ENCODE measurements around the gene CYFIP1. TPM values are rescaled to one million over a fixed set of nuclear protein-coding genes. Genes with fewer than 3 reads are reported as not detected.

CYFIP1 gene
- polyA plus RNA-seq, 3 donors = 90.9 to 100 (median 95.8) TPM

- no peak for DNase-seq (ENCODE audit: extremely low read depth in 1 of 11, low read depth in 9 of 11, low spot score in 4 of 11)
These were observed 43.3 kb downstream of the CYFIP1 start for GRCh38 chr15:22936577-22937472.

DNA sequence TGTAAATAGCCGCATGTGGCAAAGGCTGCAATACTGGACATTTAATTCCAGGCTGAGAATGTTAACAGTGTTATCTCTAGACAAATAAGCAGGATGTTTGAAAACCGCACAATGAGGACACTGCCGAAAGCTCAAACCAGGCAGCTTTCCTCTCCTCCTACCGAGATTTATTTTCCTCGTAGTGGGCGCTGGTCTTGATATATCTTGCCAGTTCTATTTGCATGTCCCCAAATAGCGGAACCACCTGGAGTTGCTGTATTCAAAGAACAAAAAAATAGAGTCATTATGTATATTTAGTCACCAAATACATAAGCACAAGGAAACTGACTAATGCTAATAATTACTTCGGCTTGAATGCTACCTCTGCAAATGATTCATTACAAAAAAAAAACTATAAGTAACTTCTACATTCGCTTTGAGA lies 46.5 kb downstream of the CYFIP1 start:
- DNase-seq (ENCODE audit: extremely low read depth in 1 of 11, low read depth in 9 of 11, low spot score in 4 of 11) = no peak

DNA sequence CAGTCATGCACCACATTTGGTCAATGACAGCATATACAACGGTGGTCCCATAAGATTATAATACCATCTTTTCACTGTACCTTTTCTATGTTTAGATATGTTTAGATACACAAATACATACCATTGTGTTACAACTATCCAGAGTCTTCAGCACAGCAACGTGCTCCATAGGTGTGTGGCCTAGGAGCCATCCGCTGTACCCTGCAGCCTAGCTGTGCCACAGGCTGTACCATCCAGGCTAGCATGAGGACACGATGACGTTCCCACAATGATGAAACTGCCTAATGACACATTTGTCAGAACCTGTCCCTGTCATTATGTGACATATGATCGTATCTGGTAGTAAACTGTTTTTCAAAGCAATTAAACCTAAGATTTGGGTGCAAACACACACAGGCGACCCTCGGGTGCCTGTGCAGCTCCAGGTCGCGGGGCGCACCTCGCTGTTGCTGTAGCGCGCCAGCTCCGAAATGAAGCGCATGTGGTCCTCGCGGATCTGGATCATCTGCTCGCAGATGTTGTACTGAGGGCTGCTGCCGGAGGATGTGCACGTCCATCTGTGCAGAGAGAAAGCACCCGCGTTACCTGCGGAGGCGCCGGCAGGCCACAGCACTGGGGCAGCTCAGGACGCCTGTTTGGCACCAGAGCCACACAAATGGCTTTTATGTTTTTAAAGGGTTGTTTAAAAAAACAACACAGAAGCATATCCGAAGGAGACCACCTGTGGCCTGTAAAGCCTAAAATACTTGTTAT lies 48.2 kb downstream of the CYFIP1 start:
- no peak for DNase-seq (ENCODE audit: extremely low read depth in 1 of 11, low read depth in 9 of 11, low spot score in 4 of 11)

DNA sequence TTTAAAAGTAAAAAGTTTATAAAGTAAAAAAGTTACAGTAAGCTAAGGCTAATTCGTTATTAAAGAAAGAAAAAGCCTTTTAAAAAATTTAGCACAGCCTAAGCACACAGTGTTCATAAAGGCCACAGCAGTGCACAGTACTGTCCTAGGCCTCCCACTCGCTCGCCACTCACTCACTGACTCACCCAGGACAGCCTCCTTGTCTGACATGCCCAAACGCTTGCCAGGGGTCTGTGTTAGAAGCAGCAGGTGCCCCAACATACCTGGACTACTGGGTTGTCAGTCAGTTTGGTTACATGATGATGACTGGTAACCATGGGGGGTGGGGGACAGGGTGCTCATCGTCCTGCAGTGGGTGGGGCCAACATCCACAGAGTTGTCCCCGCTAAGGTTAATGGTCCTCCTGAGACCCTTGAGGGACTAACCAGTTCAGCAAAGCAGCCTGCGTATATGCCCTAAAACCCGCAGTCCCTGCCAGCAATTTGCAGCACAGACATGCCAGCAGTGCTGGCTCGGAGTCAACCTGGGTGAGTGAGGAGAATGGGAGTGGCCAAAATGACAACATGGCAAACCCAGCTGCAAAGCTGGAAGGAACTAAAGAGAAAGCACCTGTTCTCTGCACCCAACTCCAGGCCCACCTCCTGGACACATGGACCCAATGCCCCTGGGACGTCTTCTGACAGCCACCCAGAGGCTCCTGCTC lies 49.2 kb downstream of the CYFIP1 start:
- DNase-seq (ENCODE audit: extremely low read depth in 1 of 11, low read depth in 9 of 11, low spot score in 4 of 11) = no peak

DNA sequence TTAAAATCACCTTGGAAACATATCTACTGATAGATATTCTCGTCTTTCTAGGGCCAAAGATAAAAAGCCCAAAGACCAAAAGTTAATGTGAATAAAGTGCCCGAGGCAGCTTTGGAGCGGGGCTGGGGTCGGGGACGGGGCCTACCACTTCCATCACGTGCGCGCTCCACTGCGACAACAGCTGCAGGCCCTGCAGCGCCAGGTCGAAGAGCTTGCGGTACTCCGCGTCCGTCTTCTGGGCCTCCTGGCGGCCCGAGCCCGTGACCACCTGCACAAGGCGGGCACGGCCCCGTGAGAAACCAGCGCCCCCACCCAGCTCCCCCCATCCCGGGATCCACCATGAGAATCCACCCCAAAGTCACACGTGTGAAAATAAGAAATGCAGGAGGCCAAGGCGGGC lies 52.4 kb downstream of the CYFIP1 start:
- no peak for DNase-seq (ENCODE audit: extremely low read depth in 1 of 11, low read depth in 9 of 11, low spot score in 4 of 11)

DNA sequence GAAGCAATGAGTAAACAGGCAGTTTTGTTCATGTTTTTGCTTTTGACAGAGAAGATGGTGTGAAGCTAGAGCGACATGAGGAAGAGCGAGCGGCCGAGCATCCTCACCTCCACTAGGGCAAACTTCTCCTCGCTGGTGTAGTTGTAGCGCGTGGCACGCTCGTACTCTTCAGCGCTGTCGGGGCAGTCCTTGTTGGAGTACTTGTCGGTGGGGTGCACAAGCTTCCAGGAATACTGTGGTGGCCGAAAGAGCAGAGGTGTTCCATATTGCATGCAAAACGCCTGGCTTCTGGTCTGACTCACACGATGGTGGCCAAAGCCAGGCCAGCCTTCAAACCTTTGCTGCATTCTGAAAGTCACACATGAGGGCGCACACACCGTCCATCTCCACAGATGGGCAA lies 54.3 kb downstream of the CYFIP1 start:
- no peak for DNase-seq (ENCODE audit: extremely low read depth in 1 of 11, low read depth in 9 of 11, low spot score in 4 of 11)

DNA sequence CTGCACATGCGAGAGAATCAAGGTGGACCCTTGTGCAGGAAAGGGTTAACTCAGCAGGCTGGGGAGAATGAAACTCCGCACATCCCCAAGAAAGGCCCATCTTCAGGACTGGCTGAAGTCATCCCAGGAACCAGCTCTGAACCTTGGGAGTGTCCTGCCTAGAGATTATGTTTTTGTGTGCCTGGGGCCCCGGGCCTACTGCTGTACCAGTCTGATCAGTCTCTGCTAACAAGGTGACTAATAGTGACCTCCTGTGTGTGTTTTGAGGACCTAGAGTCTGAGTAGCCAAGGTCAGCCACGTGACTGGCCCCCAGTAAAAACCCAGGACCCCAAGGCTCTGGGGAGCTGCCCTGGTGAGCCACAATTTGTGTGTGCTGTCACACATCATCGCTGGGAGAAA lies 58.2 kb downstream of the CYFIP1 start:
- no peak for DNase-seq (ENCODE audit: extremely low read depth in 1 of 11, low read depth in 9 of 11, low spot score in 4 of 11)

DNA sequence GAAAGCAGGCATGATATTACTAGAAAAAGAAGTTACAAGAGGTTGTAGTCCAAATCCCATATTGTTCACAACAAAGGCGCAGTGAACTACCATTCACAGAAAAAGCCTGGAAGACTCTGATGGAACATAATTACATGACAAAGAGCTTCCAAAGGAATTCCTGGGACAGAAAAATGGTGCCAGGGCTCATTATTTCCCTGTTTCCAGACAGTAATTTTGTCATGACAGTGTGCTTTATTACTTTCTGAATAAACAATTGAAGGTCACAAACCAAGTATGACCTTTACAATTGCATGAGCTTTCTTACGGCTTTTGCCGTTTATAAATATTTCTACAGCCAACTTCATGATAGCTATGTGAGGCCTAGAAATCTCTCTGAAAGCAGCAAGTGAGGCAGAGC lies 61.0 kb downstream of the CYFIP1 start:
- DNase-seq (ENCODE audit: extremely low read depth in 1 of 11, low read depth in 9 of 11, low spot score in 4 of 11) = no peak

DNA sequence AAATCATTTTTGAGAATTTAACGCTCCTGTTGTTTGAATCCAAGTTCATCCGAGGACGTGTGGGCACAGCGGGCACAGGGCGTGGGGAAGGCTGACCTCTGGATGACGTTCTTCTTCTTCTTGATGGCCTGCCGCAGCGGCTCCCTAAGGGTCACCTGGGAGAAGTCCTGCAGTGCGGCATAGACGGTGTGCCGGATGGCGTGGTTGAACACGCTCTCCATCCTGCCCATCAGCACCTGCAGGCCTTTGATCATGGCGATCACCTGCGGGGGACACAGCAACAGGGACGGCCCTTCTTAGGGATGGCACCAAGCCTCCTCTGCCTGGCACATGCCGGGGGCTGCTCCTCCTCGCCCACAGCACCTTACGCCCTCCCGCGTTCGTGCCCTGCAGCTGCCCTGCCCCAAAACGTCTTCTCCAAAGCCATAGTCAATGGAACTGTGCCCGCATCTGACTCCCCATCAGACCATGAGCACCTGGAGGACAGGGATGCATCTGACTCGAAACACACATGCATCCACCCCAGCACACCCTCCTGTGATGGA lies 61.5 kb downstream of the CYFIP1 start:
- no peak for DNase-seq (ENCODE audit: extremely low read depth in 1 of 11, low read depth in 9 of 11, low spot score in 4 of 11)

DNA sequence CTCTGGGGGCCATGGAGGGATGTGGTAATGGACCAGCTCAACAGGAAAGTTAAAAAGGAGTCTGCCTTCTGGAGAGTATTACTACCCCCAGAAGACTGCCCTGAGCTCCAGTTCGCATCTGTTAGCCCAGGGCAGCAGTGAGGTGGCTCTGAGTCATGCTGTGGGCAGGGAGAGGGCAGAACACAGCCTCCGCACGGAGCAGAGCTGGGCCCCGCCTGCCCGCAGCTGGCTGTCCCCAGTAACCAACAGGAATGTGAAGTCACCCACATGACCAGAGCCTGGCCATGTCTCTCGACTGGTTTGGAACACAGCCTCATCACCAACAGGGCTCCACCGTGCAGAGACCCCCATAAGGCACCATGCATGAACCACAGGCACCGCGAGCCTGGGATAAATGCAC lies 62.1 kb downstream of the CYFIP1 start:
- no peak for DNase-seq (ENCODE audit: extremely low read depth in 1 of 11, low read depth in 9 of 11, low spot score in 4 of 11)

DNA sequence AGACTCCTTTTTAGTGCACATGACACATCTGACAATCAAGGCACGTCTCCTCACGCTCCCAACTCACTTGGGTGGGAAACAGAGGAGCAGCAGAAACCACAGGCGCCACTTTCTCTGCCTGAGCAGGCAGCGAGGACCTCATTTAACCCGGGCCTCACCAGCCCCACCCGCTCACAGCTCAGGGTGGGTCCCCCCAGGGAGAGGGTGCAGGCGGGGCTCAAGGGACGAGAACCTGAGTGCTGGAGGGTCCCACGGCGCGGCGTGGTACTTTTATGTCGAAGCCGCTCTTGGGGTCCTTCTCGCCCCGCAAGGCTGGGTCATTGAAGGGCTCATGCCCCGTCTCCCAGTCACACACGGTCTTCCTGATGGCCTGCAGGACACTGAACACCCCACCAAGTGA lies 62.6 kb downstream of the CYFIP1 start:
- no peak for DNase-seq (ENCODE audit: extremely low read depth in 1 of 11, low read depth in 9 of 11, low spot score in 4 of 11)

- DNase-seq (ENCODE audit: extremely low read depth in 1 of 11, low read depth in 9 of 11, low spot score in 4 of 11) = no peak
These were observed 63.4 kb downstream of the CYFIP1 start for GRCh38 chr15:22916606-22917350.

GRCh38 chr15:22915866-22916515 lies 64.2 kb downstream of the CYFIP1 start:
- DNase-seq (ENCODE audit: extremely low read depth in 1 of 11, low read depth in 9 of 11, low spot score in 4 of 11) = no peak

DNA sequence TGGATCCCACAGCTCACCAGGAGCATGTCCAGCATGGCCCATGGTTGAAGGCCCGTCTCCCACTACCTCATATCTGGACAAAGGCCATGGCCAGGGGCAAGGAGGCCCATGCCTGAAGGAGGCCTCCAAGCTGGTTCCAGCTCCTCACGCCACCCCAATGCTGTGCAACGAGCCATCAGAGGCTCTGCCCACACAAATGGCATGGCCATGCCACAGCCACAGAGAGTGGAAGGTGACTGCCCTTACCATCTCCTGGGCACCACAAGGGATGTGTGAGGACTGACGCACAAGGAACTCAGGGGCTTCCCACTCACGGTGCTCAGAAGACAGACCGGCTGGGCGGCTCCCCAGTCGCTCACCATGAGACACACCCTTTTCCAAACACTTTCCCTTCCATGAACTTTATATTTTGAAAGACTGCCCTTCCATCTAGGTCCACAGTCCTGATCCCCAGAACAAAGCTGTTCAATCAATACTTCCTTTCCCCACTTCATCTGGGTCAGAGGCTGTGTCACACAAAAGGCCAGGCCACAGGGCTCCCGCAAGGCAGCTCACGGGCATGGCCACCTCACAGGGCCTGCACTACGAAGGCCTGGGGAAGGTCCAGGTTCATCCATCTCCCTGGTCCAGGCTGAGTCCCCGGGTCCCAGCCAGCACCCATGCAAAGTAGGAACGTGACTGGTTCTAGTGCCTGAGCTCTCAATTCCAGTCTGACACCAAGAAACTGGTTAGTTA lies 66.4 kb downstream of the CYFIP1 start:
- no peak for DNase-seq (ENCODE audit: extremely low read depth in 1 of 11, low read depth in 9 of 11, low spot score in 4 of 11)

GRCh38 chr15:22912256-22912655 lies 67.9 kb downstream of the CYFIP1 start:
- no peak for DNase-seq (ENCODE audit: extremely low read depth in 1 of 11, low read depth in 9 of 11, low spot score in 4 of 11)

GRCh38 chr15:22911306-22911705 lies 68.9 kb downstream of the CYFIP1 start:
- DNase-seq (ENCODE audit: extremely low read depth in 1 of 11, low read depth in 9 of 11, low spot score in 4 of 11) = no peak

- no peak for DNase-seq (ENCODE audit: extremely low read depth in 1 of 11, low read depth in 9 of 11, low spot score in 4 of 11)
These were observed 71.3 kb downstream of the CYFIP1 start for GRCh38 chr15:22908830-22909229.

Measured in renal cortex interstitium (tissue), 11 donors.